HG03457 (cell line): ENCODE measurements around the gene SOHLH1.

Experiments used
- ATAC-seq: cut with Tn5 transposase; IDR thresholded peaks from one replicate; pipeline ENCODE4 v1.9.1; 2021; ENCODE audit warnings: moderate number of reproducible peaks; ENCODE audit not compliant: unreplicated experiment

Gene SOHLH1, protein sequence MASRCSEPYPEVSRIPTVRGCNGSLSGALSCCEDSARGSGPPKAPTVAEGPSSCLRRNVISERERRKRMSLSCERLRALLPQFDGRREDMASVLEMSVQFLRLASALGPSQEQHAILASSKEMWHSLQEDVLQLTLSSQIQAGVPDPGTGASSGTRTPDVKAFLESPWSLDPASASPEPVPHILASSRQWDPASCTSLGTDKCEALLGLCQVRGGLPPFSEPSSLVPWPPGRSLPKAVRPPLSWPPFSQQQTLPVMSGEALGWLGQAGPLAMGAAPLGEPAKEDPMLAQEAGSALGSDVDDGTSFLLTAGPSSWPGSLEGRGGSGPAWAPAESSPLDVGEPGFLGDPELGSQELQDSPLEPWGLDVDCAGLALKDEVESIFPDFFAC

DNA sequence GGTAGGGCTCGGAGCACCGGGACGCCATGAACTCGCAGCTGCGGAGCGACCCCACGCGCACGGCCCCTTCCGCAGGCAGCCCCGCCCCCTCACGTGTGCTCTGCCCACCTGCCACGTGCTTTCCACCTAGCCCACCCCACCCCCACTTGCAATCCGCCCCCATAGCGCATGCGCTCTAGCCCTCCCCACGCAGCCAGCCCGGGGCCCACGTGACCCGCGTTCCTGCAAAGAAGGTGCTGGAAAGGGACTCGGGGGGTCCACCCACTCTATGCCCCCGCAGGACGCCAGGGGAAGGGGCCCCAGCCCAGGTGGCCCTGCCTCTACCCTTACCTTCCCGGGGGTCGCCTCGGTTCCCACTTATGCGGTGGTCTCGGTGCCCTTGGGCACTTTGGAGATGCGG, at the start of gene SOHLH1:
SOHLH1 (minus strand) TSS at position 42 of the 400 bp plus-strand sequence; CDS start at position 28, 14 bp downstream.
- ATAC-seq: no peak

DNA sequence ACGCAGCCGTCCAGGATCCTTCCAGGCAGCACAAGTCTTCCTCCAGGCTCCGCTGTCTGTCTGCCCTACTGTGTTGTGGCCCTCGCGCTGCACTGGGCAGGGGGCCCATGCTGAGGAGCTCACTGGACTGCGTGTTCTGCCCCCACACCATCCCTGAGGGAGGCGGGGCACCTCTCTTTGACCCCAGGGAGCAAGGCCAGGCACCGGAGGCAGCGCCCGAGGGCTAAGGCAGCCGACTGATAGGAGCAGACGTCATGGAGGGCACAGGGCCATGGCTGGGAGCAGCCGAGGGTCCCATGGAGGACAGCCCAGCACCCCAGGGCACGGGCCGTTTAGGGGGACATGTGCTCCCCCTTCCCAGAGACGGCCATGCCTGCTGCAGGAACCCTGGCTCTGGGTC, 49.4 kb upstream of the SOHLH1 start:
- no peak for ATAC-seq

DNA sequence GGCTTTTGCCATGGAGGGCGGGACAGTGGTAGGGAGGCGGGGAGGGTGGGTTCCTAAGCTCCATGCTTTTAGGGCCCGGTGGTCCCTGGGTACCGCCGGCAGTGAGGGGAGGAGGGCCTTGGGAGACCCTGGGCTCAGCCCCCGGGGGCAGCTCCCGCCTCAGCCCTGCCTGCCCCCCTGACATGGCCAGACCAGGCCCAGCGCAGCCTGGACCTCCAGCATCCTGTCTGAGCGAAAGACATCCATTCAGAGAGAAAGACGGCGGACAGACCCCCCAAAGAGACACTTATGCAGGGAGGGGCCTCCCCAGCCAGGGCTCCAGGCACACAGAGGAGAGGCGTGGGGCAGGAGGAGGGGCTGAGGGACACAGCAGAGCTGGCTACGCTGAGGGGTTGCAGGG, 48.0 kb upstream of the SOHLH1 start:
- no peak for ATAC-seq

DNA sequence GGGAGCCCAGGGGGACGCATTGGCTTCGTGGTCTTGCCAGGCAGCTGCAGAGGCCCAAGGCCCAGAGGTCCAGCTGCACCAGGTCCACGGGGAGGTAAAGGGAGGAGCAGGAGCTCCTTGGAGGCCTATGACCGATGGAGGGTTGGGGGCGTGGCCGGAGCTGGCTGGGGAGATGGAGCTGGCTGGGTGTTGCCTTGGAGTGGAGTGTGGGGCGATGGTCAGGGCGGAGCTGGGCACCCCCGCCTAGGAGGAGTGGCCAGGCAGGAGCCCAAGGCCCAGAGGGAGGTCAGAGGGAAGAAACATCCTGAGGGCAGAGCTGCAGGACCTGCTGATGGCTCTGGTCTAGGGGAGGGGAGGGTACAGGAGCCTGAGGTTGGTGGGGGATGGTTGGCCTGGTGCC, 47.3 kb upstream of the SOHLH1 start:
- no peak for ATAC-seq

DNA sequence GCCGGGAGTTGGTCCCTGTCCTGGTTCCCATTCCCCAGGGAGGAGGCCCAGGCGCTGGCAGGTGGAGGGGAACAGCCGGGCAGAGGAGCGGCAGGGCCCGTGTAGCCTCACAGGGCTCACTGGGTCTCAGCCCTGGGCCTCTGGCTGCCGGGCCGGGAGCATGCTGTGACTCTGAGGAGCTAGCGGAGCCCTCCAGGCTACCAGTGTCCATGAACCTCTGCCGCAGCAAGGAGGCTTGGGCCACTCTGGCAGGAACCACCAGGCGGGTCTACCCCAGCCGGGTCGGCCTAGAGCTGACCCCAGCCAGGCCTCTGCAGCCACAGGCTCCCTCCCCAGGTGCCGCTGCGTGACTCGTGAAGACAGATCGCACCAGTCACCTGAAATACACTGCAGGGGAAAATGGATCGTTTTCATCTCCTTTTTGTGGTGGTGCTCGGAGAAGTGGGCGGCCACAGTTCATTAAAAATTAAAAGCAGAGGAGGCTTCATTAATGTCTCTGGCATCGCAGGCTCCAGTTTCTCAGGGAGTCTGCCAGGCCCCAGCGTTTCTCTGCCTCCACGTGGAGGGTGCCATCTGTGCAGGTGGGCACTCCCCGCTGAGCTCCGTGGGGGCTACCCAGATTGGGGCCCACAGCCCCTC, 46.5 kb upstream of the SOHLH1 start:
- no peak for ATAC-seq

DNA sequence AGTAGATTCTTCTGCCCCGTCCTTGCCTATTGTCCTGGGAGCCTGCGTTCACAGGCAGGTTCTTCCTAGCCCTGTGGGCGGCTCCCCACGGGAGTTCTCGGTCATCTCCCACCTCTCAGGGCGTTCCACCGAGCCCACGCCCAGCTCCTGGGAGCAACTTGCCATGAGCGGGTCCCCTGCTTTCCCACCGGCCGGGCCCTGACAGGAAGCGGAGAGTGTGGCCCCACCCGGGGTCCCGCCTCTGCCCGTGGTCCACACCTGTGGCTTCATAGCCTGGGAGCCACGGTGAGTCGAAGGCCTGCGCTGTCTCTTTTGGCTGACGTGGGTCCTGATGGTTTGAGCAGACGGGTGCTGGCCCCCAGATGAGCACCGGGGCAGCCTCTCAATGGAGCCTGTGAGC, 45.9 kb upstream of the SOHLH1 start:
- no peak for ATAC-seq

DNA sequence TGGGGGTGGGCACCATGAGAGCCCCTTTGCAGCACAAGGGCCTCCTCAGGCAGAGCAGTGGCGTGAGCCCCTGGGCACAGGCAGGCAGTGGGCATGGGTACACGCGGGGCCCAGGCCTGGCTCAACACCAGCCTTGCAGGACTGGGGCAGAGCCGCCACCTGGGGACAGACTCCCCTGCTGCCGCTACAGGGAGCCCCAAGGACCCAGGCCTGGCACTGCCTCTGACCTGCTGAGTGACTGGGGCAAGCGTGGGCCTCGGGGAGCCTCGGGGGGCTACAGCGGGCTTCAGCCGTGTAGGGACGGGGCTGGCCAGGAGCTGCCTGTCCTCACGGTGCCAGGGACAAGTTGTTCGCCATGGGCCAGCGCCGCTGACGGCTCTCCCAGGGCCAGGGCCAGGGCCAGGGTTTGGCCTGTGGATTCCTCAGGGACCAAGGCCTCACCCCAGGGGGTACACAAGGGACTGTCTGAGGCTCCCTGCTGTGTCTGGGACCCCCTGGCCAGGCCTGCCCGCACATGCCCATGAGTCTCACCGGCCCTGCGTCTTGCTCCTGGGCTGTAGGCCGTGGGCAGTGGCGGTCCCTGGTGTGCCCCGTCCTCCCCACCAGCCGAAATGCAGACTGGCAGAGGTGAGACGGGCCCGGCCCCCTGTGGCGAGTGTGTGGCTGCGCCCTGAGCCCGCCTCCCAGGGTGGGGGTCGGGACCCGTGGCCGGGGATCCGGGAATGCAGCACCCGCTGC, 45.2 kb upstream of the SOHLH1 start:
- no peak for ATAC-seq

DNA sequence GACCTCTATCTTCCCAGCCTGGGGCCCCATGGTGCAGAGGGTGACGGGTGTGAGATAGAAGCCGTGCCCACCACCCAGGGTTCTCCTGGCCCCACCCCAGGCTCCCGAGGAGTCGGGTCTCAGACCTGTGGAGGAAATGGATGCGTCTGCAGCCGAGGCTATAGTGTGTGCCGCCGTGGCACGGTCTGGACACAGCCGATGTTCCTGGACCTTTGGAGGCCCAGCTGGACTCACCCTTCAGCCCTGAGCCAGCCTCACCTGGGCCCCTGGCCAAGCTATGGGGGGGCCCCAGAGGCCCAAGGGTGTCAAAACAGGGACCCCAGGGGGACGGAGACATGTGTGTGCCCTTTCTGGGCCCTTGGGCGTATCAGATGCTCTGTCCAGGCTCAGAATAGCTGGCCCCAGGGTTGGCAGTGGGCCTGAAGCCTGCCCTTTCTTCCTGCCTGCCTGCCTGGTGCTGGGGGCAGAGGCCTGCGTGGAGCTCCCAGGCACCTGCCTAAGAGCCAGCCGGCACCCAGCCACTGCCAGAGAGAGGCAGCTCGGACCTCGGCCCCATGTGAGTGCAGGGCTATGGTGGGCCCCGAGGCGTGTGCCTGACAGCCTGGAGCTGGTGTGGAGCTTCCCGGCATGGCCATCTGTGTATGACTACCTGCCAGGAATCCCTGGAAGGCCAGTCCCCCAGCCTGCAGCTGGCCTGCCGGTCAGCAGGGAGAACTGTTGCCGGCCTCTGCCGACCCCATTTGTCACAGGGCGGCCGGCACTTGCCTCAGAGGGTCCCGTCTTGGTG, 44.5 kb upstream of the SOHLH1 start:
- ATAC-seq: no peak

DNA sequence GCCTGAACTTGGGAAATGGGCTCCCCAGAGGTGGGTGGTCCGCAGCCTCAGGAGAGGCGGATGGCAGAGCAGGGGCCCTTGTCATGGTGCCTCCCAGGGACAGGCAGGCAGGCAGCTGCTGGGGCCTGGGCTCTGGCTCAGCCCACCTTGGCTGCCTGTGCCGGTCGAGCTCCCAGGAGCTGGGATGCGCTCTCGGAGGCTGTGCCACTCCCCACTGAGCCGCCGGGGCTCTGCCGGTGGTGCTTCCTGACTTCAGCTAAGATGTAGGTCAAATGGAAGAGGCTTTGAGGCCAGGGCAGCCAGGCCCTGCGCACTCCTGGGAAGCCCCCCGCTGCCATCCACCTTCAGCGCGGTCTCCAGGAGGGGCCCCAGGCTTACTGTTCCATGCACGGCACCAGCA, 43.7 kb upstream of the SOHLH1 start:
- no peak for ATAC-seq

DNA sequence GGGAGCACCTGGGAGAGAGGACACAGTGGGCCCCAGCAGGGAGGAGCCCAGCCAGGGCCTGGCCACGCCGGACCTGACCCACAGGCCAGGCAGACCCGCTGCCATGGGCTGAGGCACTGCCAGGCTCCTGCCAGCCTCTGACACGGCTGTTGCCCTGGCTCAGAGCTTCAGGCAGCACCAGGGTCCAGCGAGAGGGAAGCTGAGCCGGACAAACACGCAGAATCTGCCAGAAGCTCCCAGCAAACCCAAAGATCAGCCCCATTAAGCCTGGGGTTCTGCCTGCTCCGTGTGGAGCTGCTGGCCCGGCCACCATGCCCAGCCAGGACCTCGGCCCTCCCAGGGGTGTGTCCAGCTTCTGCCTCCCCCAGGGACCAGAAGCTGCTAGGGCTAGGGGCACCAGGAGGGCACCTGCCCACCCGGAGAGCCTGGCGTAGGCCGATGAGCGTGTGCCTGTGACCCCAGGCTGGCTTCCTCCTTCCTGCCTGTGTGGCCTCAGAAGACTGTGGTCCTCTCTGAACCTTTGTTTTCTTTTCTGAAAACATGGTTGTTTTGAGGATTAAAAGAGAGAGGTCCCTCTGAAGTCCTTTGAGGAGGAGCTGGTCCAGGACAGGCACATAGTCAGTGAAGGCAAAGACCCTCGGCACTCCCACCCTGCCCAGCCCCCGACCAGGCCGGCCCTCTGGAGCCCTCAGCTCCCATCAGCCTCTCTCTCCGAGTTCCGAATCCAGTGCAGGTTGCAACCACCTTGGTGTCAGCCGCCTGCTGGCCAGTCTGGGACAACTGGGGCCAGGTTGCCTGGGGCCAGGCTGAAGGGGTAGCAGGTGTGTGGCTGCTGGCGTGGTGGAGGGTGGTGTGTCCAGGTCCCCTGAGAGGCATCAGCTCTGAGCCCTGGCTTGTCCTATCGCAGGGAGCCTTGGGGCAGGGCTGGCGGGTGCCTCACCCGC, 42.3 kb upstream of the SOHLH1 start:
- ATAC-seq: no peak

DNA sequence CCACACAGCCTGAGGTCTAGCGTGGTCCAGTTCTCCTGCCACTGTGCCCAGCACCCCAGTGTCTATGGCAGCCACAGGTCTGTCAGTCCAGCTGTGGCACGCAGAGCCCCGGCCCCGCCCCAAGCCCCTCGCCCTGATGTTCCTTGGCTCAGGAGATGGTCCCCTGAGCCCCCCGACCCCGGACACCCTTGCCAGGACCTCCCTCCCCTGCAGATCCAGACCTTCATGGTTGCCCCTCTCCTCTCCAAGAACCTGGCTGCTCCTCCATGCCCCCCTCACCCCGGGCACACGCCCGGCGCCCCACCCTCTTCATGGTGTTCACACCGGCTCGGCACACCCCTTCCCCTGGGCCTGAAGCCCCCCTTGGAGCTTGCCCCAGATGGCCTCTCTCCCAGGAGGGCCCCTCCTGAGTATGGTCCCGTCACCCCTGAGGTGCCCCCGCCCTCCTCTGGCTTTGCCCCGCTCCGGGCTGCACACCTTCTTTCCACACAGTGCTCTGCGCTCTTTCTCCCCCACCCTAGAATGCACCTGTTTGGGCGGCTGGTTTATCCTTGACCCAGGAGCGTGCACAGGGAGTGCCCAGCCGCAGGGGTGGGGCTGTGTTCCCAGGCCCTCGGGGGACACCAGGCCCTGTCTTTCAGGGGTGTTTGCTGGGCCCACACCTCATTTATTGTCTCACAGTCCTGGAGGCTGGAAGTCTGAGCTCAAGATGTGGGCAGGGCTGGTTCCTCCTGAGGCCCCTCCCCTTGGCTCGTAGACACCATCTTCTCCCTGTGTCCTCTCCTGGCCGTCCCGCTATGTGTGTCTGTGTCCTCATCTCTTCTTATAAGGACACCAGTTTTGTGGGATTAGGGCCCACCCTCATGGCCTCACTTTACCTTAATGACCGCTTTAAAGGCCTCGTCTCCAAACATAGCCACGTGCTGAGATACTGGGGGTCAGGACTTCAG, 40.3 kb upstream of the SOHLH1 start:
- ATAC-seq: no peak

DNA sequence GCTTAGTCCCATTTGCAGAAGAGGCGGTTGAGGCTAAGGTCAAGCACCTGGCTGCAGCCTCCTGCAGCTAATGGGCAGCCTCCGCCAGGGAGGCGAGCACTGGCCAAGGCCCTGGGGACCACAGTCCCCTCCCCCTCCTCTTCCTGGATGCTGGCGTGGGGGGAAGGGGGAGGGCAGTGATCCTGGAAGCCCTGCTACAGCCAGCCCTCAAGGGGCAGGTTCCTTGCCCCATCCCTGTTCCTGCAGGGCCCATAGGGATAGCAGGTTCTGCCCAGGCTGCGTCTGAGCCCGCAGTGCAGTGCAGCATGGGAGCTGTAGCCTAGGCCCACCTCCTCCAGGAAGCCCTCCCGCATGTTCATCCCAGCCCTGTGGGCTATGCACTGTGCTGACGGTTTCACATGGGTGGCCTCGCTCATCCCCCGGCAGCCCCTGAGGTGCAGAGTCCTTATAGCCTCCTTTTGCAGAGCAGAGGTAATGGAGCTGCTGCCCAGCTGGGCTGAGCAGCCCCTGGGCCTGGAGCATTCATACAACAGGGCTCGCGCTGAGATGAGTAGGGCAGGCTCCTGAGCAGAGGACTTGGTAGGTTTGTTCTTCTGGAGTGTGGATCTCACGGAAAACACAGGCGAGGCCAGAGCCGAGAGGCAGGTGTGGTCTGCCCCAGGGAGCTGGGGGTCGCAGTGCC, 38.7 kb upstream of the SOHLH1 start:
- no peak for ATAC-seq

DNA sequence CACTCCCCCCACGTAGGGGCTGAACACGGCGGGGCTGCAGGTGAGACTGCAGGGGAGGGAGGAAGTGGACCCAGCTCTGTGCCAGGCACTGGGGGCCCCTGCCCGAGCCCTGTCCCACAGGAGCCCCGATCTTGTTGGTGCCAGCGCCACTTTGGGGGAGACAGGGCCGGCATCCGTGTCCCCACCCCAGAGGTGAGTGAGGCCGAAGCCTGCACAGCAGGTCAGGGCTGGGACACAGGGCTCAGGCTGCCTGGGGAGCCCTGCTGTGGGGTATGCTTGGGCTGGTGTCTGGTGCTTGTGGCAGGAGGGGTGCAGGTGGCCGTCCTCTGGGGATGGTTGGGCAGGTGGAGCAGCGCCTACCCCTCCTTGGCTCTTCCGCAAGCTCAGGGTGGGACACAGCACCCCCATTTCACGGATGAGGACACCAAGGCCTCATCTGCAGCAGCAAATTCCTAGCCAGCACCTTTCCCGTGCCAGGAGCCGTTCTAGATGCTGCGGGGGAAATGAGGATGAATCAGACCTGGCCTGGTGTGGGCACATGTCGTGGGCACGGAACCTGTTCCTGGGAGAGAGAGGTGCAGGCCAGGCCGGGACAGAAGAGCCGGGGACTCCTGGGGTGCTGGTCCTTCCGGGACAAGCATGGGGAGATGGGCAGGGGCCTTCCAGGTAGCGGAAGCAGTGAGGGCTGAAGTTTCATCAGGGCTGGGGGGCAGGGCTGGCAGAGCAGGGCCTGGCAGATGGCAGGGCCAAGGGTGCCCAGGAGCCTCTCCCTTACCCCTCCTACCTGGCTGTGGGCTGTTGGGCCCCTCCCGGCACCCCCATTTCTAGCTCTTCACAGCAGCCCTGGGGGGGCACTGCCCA, 37.9 kb upstream of the SOHLH1 start:
- no peak for ATAC-seq

DNA sequence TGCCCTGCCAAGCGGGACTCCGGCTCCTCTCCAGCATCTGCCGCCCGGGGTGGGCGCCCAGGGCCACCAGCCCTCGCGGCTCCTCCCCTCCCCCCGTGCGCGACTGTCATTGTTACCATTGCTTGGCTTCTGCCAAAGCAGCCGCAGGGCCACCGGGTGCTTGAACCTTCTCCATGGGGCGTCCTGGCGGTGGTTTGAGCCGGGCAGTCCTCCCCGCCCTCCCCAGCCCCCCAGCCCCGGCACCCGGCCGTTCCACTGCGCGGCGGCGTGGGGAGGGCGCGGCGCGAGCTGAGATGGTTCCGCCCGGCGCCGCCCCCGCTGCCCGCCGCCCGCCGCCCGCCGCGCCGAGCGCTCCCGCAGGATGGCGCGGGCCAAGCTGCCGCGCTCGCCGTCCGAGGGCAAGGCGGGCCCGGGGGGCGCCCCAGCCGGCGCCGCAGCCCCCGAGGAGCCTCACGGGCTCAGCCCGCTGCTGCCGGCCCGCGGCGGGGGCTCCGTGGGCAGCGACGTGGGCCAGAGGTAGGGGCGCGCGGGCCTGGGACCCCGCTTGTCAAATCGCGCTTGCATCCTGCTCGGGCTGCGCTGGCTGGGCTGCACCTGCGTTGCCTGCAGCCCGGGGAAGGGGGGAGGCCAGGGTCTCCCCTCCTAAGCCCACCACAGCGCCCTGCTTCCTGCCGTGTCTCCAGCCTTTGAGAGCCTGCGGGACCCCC, 37.1 kb upstream of the SOHLH1 start:
- ATAC-seq: no peak

DNA sequence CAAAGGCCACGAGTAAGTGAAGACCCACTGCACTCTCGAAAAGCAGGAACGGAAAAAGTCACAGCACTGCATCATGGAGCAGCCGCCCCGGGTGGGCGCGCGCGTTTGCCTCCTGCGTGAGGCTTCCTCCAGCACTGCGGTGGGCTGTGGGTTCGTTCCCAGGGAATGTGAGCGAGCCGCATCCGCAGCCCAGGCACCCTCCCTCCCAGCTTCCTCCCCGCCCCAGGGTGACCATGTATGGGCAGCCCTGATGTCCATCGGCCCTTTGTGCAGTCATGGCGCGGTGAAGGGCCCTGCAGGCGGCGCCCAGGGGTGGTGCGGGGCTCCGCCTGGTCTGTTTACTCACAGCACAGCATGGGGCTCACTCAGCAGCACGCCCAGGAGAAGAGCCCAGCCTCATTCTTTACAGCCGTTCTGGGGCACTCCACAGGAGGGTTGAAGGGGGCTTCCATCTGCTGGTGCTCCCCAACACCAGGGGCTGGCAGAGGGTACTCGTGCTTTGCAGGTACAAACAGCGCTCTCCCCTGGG, 35.4 kb upstream of the SOHLH1 start:
- ATAC-seq: no peak

DNA sequence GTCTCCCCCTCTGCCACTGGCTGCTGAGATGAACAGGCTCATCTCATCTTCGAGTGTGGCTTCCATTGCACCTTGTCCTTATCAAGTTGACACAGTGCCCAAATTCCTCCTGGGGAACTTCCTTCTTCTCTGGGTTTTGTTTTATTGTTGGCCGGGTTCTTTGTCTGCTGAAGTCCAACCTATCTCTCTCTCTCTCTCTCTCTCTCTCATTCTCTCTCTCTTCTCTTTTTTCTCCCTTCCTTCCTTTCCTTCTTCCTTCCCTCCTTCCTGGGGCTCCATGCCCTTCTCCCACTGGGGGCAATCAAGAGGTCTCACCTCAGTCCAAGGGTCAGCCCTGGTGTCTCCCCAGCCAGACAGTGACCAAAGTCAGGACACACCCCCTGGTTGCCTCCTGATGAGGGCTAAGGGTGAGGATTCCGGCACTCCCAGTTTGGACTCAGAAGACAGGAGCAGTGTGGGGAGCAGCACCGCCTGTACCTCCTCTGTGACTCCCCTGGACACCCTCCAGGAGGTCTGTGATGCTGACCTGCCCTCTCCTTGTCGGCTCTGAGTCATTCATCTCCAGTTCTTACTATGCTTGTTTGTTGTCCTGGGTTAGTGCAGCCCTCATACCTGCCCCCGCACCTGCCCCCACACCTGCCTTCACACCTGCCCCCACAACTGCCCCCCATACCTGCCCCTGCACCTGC, 33.4 kb upstream of the SOHLH1 start:
- no peak for ATAC-seq
